Islet precursor cell (in vitro differentiated cells): Measurements from ENCODE around the gene CBFA2T2.
"Not testable (repeated sequence)": the region's sequence is repeated elsewhere in the genome, so short reads cannot be mapped to it uniquely, and the experiment has no call there.

Experiments
- DNase-seq: peaks from one replicate; pipeline ENCODE4 v3.0.0-alpha.2; 2018

Gene CBFA2T2

GRCh38 chr20:33583143-33583542 is 93.2 kb downstream of the CBFA2T2 start:
- DNase-seq, result no peak

- DNase-seq, result no peak
Observed at GRCh38 chr20:33584976-33585375, 95.1 kb downstream of the CBFA2T2 start.

DNA sequence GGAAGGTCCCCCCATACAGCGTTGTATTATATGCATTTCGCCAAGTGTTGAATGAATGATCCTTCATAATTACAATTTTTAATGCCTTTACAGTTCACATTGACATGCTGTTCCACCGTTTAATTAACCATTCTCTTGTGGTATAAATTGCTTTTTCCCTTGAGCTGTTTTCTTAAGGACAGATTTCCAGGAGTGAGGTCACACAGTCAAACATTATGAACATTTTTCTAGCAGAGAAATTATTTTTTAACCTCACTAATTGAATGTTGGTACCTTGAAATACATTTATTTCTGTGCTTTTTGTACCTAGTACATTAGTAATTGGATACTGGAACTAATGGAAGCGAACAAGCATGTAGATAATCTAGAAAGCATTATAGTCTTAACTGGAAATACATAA is 95.5 kb downstream of the CBFA2T2 start:
- DNase-seq, result no peak

- DNase-seq, result no peak
Observed at GRCh38 chr20:33589059-33589458, 99.2 kb downstream of the CBFA2T2 start.

GRCh38 chr20:33591901-33592300 is 102.0 kb downstream of the CBFA2T2 start:
- DNase-seq, result not testable (repeated sequence)

- DNase-seq, result no peak
Observed at GRCh38 chr20:33594743-33595142, 104.8 kb downstream of the CBFA2T2 start.

DNA sequence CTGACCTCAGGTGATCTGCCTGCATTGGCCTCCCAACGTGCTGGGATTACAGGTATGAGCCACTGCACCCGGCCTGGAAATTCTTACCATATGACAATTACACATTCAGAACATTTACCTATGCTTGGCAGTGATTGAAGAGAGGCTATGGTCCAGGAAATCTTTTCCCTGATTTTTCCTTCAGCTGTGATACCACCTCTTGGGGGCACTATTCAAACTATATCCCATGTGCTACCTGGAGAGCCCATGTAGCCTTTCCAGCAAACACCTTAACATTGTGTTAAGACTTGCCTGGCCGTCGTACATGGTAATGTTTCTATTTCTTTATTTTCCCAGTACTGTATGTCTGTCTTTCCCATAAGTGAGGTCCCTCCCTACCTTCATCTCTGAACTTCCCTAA is 110.5 kb downstream of the CBFA2T2 start:
- DNase-seq, result no peak

DNA sequence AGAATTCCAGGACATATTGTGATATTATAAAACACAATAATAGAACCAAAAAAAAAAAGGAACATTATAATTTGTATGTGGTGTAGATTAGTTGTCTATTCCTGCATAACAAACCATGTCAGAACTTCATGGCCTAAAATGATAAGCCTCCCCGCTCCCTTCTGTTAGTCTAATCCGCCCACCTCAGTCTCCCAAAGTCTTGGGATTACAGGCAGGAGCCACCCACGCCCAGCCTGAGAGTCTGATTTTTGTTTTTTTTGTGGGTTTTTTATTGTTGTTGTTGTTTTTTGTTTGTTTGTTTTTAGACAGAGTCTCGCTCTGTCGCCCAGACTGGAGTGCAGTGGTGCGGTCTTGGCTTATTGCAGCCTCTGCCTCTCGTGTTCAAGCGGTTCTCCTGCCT is 111.1 kb downstream of the CBFA2T2 start:
- DNase-seq, result no peak

DNA sequence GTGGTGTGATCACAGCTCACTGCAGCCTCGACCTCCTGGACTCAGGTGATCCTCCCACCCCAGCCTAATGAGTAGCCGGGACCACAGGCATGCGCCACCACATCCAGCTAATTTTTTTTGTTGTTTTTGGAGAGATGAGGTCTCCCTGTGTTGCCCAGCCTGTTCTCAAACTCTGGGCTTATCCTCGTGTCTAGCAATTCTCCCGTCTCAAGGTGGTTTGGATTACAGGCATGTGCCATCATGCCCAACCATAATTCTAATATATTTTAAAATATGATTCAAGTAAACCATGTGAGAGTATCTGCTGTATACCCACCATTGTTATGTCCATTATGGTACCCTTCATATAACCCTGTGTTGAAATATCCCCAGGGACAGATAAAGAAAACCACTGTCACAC is 112.0 kb downstream of the CBFA2T2 start:
- no peak for DNase-seq

- no peak for DNase-seq
Observed at GRCh38 chr20:33602826-33603590, 113.1 kb downstream of the CBFA2T2 start.

DNA sequence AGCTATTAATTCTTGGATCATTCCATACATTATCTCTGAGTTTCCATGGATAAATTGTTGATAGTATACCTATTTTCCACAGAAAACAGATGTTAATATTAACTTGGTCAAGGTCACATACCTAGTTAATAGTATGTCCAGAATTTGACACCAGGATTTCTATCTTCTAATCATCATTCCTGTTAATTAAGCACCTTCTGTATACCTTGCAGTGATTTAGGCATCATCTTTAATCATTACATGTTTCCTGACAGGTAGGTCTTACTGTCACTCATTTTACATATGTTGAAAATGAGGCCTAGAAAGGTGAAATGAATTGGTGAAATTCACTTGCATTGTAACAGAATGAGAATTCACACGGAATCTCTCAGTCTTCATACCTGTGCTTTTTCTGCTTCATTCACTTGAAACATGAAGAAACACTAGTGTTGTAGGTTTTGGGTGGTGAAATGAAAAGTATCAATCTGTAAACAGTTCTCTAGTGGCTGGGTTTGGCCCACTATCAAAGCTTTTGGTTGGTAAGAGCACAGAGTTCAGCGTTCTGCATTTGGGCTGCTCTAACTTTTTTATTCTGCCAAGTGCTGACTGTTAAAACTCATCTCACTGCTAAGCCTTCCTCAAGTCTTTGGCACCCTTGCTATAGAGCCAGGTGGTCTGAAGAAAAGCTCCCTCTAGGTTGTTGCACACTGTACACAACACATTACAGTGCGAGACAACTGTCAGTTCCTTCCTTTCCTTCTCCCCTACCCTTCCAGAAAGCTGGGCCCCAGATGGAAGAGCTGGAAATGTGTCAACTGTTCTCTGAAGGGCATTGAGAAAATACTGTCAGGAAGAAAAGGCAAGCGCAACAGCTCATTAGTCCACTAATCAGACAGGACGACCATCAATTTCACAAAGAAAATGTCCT is 114.4 kb downstream of the CBFA2T2 start:
- no peak for DNase-seq

- DNase-seq, result no peak
Observed at GRCh38 chr20:33604991-33605370, 115.1 kb downstream of the CBFA2T2 start.

GRCh38 chr20:33606118-33606771 is 116.3 kb downstream of the CBFA2T2 start:
- DNase-seq, result no peak

- DNase-seq, result no peak
Observed at GRCh38 chr20:33609504-33609903, 119.6 kb downstream of the CBFA2T2 start.

DNA sequence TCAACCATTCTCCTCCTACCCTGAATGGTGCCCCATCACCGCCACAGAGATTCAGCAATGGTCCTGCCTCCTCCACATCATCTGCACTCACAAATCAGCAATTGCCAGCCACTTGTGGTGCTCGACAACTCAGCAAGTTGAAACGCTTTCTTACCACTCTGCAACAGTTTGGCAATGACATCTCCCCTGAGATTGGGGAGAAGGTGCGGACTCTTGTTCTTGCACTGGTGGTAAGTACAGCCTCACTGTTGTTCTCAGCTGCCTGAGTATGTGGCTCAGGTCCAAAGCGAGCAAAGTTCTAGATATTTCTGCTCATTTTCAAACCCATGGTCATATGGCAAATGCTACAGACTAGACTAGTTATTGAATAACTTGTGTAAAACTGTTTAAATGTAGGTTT is 121.2 kb downstream of the CBFA2T2 start:
- no peak for DNase-seq

DNA sequence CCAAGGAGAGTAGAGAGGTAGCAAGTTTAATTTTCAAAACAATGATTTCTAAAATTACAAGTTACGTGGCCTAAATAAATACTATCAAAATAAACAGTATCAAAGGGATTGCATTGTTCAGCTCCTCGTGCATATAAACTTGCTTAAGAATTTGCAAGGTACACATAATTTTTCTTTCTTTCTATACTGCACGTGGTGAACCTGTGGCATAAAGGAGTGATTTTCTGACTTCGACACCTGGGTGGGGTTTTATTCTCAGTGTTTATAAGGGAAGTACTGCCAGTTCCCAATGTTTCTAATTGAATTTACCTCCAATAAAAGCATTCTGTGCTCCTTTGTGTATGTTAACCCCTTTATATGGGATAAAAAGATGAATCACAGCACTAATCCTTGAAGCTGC is 122.1 kb downstream of the CBFA2T2 start:
- no peak for DNase-seq

DNA sequence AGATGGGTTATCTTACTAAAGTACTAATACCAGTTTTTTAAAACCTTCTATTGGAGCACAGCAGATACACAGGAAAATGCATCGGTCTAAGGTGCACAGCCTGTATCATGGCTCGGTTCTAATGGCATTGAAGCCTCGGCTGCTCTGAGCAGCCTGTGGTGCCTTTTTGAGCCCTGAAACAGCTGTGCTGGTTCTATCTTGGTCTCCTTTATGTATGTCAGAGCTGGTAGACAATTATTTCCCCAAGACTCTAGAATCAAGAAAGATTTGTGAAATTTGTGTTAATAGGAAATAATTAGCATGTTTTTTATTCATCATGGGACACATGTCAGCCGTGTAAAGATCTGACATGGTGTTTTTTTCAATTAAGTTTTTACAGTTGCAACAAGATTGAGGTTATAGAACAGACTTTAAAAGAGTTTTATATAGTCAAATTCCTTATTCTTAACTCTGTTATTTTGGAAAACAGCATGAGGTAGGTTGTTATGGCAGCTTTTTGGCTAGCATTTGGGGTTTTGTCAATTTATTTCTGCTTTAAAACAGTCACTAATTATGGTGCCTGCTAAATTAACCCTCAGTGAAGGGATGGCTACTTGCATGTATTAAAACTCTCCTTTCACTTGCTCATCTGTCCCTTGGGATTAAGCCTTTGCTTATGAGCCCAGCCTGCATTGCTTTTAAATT is 132.0 kb downstream of the CBFA2T2 start:
- no peak for DNase-seq

DNA sequence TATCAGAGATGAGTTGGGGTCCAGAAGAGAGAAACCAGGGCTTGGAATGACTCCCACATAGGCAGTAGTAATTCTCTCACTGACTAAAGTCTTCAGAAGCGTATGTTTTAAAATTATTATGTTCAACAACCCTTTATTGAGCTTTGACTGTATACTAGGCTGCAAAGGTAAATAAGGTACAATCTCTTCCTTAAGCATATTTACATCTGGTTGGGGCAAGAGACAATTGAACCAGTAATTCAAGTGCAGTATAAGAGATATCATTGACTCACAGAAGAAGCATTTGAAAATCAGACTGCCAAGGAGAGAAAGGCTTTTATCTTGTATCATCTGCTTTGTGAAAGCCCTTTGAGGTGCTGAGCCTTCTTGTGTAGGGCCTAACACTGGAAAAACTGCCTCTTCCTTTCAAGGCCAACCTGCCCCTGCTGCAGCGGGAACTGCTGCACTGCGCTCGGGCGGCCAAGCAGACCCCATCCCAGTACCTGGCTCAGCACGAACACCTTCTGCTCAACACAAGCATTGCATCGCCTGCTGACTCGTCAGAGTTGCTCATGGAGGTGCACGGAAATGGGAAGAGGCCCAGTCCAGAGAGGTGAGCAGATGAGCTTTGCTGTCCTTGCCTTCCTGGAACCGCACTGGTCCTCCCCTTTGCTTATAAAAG is 132.9 kb downstream of the CBFA2T2 start:
- no peak for DNase-seq

GRCh38 chr20:33624399-33624798 is 134.5 kb downstream of the CBFA2T2 start:
- DNase-seq, result no peak

DNA sequence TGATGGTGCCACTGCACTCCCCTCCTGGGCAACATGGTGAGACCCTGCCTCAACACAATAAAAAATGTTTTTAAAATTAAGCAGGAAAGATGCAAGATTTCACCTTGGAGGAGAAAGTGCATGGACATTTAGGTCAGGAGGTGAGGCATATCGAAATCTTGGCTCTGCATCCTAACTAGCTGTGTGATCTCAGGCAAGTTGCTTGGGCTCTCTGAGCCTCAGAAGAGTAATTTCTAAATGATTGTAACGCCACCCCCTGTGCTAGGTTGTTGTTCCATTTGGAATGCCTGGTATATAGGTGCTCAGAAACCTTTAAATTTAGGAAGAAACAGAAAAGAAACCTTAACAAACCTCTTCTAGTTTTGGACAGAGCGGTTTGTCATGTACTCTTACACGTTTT is 136.3 kb downstream of the CBFA2T2 start:
- DNase-seq, result no peak

- DNase-seq, result no peak
Observed at GRCh38 chr20:33627577-33628216, 137.8 kb downstream of the CBFA2T2 start.

DNA sequence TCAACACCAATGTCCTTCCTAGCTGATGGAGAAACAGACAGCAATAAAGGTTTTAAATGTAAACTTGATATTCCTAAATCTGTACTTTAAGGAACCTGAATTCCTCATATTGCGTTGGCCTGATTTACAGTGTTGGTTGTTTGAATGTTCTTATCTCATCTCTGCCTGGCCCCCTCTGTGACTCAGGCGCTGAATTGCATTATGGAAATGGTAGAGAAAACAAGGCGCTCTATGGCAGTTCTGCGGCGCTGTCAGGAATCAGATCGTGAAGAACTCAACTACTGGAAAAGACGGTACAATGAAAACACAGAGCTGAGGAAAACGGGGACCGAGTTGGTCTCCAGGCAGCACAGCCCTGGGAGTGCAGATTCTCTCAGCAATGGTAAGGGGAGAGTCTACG is 139.6 kb downstream of the CBFA2T2 start:
- DNase-seq, result no peak
